Epithelial cell of prostate (primary cell): Measurements from ENCODE around the gene YWHAQ.
A peak's percentile ranks its signal among the peaks of the same experiment; 100 is the strongest.
"Not testable (repeated sequence)": the region's sequence is repeated elsewhere in the genome, so short reads cannot be mapped to it uniquely, and the experiment has no call there.

Source experiments
- DNase-seq: peaks from one replicate; pipeline ENCODE4 v3.0.0-alpha.2; 2011; ENCODE audit warnings: low read depth, low spot score
- H3K27ac ChIP-seq: fragments of 450-650 bp; 2 replicates; pipeline ENCODE4 v1.5.1; 2017; ENCODE audit warnings: mild to moderate bottlenecking

Gene YWHAQ

DNA sequence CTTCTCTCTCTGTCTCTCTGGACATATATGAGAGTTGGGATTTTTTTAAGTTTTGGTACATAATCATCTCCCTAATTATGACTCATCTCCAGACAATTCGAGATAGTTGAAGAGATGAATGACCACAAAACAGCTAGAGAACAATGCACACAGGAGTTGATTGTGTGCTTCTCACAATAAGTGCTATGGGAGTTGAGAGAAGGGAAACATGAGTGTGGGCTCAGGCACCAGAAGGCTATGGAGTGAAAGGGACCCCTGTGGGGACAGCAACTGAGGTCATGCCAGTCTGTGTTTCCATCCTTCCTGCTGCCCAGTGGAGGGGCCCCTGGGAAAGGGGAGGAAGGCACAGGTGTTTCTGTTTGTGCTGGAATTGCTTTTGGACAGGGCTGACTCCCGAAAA is 6.5 kb upstream of the YWHAQ start:
- DNase-seq = no peak
- H3K27ac ChIP-seq = peak overlapping the region; percentile 5

DNA sequence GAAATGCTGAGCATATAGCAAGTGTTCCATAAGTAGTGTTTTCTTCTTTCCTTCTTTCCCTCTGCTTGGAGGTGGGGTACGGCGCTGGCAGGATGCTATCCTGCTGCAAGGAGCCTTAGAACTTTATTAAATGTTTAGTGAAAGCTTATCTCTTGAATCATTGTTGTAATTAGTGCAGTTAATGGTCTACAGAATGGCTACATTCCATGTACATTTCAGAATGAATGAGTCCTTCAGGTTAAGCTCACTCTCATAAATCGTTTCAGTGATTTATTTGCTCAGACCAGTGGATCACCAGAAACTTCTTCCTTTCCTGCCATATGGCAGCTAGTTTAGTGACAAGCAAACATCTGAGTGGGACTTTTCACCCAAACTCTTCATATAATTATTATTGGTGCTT is 3.3 kb upstream of the YWHAQ start:
- no peak overlapping the region for H3K27ac ChIP-seq
- no peak for DNase-seq

DNA sequence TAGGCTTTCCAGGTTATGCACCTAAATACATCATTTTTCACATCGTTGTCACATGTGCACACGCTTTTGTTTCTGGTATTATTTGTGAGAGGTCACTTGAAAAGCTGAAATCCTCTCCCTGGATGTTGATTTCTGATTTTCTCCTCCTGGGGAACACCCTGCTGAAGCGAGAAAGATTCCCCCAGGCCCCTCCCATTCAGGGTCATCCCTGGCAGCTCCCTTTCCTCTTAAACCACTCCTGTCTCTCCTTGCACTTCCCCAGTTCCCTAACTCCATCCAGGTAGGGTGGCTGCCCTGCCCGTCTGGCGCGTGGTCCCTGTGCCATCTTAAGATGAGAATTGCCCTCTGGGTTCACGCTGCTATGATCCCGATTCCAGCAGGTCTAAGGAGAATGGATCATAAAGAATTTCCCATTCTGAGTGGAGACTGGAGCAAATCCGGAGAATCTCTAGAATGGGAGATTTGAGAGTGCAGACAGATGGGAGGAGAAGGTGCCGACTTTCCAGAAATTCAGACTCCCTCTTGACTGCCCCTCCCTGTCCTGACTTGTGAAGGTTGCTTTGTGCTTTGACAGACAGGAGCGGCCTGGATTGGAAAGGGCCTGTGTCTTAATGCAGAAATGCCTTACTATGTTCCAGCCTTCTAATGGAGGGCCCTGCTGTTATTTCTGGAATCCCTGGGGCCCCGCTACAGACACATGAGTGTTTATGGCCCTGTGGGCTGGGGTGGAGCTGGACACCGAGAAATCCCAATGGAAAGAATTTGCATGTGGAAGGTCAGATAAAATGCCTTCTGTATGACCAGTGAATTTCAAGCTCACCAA is 1.3 kb upstream of the YWHAQ start:
- no peak overlapping the region for H3K27ac ChIP-seq
- DNase-seq = no peak

DNA sequence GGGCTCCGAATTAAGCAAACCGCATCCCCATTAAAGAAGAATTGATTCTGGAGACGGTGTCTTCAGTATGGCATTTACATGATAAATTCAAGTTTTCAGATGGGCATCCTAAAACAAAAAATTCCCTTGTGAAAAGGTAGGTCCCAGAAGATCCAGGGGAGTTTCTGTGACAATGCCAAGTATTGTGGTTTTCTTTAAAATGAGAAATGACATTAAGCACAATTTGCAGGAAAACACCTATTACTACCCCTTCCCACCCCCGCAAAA is 689 bp upstream of the YWHAQ start:
- H3K27ac ChIP-seq = peak overlapping the region; percentile 79
- no peak for DNase-seq

DNA sequence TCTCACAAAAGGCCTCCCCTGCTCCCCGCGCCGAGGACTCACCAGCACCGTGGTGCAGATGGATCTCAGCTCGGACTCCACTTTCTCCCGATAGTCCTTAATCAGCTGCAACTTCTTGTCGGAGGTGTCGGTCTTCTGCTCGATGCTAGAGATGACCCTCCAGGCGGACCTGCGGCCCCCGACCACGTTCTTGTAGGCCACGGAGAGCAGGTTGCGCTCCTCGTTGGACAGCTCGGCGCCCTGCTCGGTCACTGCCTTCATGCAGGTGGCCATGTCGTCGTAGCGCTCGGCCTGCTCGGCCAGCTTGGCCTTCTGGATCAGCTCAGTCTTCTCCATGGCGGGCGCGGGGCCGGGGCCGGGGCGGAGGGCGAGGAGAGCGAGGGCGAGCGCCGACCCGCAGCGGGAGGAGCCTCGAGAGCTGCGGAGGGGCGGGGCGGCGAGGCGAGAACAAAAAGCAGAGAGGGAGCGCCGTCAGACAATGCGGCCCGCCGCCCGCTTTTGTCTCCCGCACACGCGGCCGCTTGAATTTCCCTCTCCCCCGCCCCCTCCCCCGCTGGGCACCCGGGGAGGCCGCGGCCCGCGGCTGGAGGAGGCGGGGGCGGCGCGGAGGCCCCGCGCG is 571 bp downstream of the YWHAQ start:
- H3K27ac ChIP-seq = peak overlapping the region; percentile 79
- DNase-seq = no peak

DNA sequence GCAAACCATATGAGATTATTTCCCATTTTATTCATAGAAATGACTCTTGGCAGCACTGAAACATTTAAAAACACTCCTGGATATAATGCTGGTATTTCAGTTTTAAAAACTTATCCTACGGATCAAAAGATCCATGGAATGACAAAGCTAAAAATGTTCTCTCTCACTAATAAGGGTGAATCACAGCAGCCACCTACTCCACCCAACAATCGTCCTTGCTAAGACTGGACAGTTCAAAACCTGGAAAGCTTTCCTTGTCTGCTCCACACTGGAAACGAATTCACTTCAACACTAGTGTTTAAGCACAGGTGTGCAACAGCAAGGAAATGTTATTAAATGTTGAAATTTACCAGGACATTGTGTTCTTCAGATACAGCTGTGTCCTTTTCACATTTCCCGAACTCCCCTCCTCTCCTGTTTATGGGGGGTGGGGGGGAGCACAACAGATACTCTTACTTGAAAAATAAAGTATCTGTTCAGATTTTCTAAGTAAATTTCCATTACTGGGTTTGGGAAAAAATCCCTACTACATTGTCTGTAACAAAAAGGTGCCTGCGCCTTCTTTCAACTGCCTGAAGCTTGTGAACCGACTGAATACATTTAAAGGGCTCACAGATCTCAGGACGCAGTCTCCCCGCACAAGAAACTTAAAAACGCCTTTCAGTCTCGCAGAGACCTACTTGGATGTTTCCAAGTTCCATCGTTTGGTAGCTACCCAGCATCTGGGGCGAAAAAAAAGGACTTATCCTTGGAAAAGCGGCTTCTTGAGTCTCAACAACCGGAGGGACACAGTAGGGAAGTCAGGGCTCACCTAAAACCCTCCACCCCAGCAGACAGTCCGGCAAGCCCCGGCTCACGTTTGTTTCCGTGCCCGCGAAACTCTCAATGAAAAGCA is 1.3 kb downstream of the YWHAQ start:
- peak overlapping the region; percentile 79 for H3K27ac ChIP-seq
- no peak for DNase-seq

DNA sequence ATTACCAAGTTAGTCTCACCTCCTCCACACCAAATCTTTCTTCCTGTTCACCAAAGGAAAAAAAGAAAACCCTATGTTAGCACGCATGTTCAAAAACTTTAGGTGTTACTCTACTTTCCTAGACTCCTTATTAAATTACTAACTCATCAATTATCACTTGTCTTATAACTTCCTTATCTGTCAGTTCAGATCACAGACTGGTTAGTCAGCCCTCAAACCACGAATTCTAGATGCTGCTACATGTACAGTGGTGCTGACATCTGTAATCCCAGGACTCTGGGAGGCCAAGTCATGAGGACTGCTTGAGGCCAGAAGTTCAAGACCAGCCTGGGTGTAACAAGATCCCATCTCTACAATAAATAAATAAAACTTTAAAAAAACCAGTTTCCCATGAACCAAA is 3.5 kb downstream of the YWHAQ start:
- no peak for DNase-seq
- no peak overlapping the region for H3K27ac ChIP-seq

DNA sequence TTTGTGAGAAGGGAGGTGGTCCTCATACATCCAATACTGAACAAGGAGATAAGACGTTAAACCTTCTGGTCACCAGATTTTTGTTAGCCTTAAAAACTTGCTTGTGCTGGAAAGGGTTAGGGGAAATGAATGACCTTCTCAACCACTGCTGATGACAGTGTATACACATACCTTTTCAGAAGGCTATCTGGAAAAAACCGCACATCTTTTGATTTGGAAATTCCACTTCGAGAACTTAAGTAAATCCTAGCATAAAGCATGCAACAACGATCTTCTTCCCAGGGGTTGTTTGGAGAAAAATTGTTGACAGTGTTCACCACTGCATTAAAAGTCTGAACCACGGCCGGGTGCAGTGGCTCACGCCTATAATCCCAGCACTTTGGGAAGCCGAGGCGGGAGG is 7.6 kb downstream of the YWHAQ start:
- no peak overlapping the region for H3K27ac ChIP-seq

DNA sequence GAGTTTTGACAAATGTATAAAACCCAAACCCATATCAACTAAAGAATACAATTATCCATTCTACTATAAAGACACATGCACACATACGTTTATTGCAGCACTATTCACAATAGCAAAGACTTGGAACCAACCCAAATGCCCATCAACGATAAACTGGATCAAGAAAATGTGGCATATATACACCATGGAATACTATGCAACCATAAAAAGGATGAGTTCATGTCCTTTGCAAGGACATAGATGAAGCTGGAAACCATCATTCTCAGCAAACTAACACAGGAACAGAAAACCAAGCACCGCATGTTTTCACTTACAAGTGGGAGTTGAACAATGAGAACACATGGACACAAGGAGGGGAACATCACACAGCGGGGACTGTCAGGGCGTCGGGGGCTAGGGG is 9.1 kb downstream of the YWHAQ start:
- not testable (repeated sequence) for H3K27ac ChIP-seq, DNase-seq

More for the DNA sequence above, 7.6 kb downstream of the YWHAQ start:
- no peak for DNase-seq

DNA sequence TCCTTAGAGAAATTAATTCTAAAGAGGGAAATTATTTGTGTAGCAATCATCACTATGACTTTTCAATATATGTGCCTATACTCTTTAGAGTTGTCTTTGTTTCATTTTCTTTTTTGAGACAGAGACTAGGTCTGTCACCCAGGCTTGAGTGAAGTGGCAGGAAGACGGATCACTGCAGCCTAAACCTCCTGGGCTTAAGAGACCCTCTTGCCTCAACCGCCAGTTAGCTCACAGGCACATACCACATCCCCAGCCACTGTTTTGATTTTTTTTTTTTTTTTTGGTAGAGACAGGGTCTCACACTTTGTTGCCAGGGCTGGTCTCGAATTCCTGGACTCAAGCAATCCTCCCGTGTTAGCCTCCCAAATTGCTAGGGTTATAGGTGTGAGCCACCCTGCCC is 12.4 kb downstream of the YWHAQ start:
- peak overlapping the region; percentile 2 for H3K27ac ChIP-seq
- no peak for DNase-seq

DNA sequence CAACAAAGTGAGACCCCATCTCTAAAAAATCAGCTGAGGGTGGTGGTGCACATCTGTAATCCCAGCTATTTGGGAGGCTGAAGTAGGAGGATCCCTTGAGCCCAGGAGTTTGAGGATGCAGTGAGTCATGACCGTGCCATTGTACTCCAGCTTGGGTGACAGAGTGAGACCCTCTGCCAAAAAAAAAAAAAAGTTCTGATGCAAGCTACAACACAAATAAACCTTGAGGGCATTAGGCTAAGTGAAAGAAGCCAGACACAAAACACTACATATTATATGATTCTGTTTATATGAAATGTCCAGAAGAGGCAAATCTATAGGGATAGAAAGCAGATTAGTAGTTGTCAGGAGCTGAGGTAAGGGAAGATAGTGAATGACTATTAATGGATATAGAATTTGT is 13.0 kb downstream of the YWHAQ start:
- peak overlapping the region; percentile 2 for H3K27ac ChIP-seq

DNA sequence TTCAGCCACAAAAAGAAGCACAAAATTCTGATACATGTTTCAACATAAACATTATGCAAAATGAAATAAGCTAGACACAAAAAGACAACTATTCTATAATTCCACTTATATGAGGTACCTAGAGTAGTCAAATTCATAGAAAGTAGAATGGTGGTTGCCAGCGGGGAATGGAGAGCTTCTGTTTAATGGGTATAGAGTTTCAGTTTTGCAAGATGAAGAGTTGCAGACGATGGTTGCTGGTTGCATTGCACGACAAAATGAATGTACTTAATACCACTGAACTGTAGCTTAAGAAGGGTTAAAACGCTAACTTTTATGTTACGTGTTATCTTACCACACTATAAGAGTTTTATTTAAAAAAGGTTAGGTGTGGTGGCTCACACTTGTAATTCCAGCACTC is 13.5 kb downstream of the YWHAQ start:
- DNase-seq = no peak

More for the DNA sequence above, 13.0 kb downstream of the YWHAQ start:
- DNase-seq = no peak

DNA sequence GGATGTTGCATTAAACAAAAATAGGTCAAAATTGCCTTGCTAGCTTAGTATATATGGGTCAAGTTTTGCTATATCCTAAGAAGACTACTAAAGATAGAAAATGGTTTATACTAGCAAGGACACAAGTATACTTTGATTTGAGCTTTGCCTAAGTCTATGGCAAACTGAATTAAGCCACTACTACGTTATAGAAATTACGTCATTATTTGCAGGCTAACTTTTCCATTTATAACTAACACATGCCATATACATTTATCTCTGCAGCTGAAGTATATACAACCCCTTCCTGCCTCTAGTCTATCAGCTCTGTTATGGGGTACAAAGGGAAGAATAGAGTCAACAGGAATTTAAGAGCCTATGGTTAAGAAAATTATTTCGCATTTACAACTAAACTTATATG is 16.2 kb downstream of the YWHAQ start:
- no peak for DNase-seq
- no peak overlapping the region for H3K27ac ChIP-seq

More for the DNA sequence above, 13.5 kb downstream of the YWHAQ start:
- no peak overlapping the region for H3K27ac ChIP-seq

DNA sequence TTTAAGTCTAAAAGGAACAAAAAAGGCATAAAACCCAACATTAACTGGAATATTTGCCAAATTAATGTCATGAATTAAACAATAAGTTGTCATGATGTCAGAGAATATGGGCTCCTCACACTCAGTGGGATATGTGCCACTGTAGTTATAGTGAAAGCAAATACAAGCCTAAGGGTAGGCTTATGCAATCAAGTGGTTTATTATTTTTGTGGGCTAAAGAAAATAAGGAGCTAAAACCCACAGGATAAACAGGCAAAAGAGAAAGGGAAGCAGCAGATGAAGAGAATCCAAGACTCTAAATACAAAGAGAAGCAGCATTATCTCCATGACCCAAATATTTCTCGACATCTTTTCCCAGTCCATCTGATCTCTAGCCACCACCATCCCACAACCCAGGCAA is 17.5 kb downstream of the YWHAQ start:
- no peak overlapping the region for H3K27ac ChIP-seq
- DNase-seq = no peak

DNA sequence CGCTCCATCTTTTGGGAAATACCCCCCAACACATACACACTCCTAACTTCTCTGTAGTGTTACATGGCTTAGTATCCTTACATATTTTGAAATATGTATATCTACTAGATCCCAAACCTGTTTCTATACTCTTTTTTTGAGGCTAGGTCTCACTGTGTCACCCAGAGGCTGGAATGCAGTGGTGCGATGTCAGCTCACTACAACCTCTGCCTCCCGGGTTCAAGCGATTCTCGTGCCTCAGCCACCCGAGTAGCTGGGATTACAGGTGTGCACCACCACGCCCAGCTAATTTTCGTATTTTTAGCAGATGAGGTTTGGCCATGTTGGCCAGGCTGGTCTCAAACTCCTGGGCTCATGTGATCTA is 19.3 kb downstream of the YWHAQ start:
- H3K27ac ChIP-seq = not testable (repeated sequence)

DNA sequence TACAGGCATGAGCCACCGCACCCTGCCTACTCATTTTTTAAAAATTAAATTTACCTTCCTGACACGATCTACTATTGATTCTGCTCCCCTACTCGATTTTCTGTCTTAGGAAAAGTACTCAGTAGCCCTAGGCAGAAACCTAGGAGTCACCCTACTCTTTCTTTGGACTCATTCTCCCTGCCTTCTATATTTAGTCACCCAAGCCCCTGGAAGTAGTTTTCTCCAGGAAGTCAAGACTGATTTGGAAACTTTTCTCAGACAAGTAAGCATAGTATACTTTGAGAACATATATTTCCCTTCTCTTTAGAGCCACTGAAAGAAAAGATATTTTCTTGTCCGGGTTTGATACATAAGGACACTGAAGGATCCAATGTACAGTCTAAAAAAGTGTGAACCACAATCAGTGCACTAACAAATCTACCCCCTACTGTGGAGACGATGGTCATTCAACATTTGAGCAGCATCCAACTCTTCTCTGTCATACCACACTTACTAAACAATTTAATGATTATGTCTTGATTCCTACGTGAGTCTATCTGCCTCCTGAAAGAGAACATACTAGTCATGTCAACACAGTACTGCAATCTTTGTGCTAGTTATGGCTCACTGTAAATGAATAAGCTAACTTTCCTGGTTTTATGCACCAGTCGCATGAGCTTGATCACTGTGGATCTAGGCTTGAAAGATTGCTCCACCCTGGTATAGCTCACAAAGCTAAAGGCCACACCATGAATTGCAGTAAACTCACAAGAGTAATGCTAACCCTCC is 19.8 kb downstream of the YWHAQ start:
- DNase-seq = no peak
- peak overlapping the region; percentile 9 for H3K27ac ChIP-seq

More for the DNA sequence above, 19.3 kb downstream of the YWHAQ start:
- not testable (repeated sequence) for DNase-seq

DNA sequence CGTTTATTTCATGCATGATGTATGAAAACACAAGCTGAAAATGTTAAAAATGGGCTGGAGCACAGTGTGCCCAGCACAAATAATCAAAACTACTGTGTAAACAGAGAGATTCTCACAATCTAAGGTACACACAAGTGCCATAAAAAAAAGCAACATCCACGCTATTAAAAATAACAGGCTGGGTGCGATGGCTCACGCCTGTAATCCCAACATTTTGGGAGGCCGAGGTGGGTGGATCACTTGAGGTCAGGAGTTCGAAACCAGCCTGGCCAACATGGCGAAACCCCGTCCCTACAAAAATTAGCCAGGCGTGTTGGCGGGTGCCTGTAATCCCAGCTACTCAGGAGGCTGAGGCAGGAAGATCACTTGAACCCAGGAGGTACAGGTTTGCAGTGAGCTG is 22.3 kb downstream of the YWHAQ start:
- peak overlapping the region; percentile 40 for H3K27ac ChIP-seq
- DNase-seq = not testable (repeated sequence)

DNA sequence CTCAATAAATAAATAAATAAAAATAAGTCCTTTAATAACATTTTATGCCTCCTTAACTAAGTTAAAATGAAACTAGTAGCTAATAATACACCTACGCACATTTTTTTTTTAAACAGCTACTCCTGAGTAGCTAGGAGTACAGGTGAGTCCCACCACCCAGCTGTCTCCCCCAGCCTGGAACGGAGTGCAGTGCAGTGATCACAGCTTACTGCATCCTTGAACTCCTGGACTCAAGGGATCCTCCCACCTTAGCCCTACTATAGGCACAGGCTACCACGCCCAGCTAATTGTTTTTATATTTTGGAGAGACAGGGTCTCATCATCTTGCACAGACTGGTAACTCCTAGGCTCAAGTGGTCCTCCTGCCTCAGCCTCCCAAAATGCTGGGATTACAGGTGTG is 28.4 kb downstream of the YWHAQ start:
- no peak overlapping the region for H3K27ac ChIP-seq
- no peak for DNase-seq

DNA sequence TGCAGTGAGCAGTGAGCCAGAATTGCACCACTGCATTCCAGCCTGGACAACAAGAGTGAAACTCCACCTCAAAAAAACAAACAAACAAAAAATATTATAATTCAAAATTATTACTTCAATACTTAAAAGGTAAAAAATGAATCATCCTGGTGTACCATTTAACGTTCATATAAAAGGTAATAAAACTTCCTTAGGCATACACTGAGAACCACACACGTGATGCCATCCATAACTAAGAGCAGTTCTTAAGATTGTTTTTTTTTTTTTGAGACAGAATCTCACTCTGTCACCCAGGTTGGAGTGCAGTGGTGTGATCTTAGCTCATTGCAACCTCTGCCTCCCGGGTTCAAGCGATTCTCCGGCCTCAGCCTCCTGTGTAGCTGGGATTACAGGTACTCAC is 29.4 kb downstream of the YWHAQ start:
- no peak overlapping the region for H3K27ac ChIP-seq
- no peak for DNase-seq

DNA sequence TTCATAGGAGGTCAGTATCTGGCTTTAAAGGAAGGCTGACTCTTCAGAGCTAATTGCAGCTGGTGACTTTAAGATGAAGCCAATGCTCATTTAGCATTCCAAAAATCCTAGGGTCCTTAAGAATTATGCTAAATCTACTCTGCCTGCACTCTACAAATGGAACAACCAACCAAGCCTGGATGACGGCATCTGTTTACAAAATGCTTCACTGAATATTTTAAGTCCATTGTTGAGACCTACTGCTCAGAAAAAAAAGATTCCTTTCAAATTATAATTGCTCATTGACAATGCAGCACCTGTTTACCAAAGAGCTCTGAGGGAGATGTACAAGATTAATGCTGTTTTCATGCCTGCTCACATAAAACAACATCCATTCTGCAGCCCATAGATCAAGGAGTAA is 31.4 kb downstream of the YWHAQ start:
- H3K27ac ChIP-seq = no peak overlapping the region
- DNase-seq = no peak
